Hypothalamus (tissue), 51 donors: ENCODE results near the gene RPS14.

ENCODE experiments used
- DNase-seq, 51 donors: peaks; one replicate each; lab custom pipeline; 2025; lab: John Stamatoyannopoulos, UW

Gene RPS14

DNA sequence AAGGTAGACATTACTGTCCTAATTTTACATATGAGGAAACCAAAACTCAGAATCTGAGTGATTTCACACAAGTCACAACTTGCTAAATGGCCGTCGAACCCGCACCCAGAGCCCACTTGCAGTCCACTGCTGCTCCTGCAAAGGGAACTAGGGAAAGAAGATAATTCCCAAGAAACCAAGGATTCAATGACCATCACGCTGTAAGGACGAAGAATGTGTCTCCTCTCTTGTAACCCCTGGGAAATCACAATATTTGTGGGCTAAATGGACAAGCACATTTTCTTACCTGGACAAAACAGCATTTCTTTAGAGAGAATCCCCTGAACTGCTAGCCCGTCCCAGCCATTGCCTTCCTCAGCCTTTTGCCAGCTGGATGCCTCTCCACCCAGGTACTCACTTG, 2.4 kb downstream of the RPS14 start:
- DNase-seq = no peak

DNA sequence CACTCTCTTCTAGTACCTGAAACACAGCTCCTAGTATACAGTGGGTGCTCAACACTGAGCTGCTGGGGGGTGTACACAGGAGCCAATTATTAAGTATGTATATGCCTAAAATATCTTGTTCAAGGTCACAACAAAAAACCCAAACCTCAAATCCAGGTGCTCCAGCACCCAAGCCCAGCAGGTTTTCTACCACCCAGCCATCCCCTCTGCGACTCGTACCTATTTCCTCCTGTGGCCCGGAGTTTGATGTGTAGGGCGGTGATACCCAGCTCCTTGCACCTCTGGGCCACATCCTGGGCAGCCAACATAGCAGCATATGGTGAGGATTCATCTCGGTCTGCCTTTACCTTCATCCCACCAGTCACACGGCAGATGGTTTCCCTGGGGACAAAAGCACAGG, 3.0 kb downstream of the RPS14 start:
- no peak for DNase-seq

DNA sequence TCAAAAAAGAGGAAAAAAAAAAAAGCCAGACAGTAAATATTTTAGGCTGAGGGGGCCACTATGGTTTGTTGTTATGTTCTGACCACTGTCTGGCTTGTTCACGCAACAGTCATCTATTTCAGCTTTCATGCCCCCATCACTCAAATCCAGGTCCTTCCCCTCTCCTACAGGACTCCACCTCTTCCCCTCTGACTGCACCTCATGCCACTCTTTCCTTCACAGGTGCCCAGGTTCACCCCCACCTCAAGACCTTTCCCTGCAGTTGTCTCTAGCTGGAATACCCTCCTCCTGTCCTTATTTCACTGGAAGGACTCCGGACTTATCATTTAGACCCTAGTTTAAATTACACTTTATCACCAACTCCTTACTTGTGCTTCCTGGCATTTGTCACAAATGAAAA, 3.5 kb downstream of the RPS14 start:
- no peak for DNase-seq

DNA sequence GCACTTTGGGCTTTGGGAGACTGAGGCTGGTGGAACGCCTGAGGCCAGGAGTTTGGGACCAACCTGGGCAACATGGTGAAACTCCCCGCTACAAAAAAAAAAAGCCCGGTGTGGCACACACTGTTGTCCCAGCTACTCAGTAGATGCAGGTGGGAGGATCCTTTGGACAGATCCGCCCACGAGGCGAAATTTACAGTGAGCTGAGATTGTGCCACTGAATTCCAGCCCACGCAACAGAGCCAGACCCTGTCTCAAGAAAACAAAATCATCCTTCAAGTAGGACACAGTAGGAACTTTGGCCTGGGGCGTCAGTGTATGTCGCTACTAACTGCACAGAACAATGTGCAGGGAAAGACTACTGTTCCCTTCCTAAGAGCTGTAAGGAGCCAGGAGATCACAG, 4.8 kb downstream of the RPS14 start:
- no peak for DNase-seq

DNA sequence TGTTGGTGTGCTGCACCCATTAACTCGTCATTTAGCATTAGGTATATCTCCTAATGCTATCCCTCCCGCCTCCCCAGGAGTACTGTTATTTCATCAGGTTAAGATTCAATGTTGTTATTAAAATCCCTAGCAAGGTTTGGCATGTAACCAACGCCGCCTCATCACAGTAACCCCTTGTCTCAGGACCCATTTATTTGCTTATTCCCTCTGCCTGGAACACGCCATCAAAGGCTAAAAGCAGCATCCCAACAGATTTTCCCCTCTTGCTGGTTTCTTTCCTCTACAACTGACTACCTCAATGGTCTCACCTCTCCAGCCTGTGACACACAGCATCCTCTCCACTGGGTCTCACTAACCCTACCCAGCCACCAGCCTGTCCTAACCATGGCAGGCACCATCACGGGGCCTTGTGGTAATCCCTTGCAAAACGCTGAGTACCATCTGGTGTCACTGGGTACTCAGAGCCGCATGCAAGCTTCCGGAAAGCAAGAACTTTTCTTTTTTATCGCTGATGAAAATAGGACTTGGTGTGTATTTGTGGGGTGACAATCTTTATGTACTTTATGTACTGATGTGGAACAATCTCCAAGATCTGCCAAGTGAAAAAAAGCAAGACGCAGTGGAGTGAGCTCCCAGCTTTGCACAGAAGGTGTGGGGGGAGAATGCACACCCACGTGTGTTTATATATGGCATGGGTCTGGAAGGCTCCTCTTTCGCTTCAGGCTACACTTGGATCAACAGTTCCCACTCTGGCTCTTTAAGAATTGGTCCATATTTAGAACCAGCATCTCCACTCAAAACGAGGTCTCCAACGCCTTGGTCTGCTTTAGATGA, 6.1 kb downstream of the RPS14 start:
- DNase-seq = peak in 1 of 51 donors; percentile 52

DNA sequence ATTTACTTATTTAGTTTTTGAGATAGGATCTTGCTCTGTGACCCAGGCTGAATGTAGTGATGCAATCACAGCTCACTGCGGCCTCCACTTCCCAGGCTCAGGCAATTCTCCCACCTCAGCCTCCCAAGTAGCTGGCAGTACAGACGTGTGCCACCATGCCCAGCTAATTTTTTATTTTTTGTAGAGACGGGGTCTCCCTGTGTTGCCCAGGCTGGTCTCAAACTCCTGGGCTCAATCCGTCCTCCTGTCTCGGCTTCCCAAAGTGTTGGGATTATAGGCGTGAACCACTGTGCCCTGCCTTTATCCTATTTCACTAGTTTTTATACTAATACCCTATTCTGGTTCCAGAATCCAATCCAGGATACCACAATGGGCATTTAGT, 6.8 kb downstream of the RPS14 start:
- no peak for DNase-seq

DNA sequence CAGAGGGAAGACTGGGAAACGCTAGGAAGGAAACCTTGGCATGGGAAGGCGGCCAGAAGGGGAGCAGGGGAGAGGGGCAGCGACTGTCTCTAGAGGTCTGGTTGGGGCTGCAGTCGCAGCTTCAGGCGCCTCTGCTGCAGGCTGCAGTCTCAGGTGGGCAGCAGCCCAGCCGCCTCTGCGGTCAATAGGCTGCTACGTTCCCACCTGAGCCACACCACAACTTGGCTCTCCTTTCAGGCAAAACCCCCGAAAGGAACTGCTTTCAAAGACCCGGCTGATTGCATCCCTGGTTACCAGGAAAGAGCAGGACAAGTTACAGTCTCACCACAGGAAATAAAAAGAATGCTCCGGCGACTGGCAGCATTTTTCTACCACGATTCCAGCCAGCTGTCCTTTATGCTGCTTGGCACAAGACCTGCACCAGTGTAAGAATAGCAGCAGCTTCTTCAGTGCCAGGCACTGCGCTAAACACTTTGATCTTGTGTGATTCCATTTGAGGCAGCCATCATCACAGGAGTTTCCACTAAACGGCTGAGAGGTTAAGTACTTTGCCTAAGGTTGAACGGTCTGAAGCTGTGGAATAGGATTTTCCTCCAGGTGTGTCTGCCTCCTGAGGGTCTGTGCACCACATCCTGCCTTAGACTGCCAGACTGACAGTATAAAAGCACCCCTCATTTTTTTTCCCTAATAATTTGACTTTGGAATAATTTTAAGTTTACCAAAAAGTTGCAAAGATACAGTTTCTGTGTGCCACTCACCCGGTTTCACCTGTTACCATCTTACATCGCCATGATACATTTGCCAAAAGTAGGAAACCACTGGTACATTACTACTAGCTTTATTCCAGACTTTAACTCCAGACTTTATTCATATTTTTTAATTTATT, 7.5 kb downstream of the RPS14 start:
- DNase-seq = peak in 3 of 51 donors; percentile 8 to 30 (median 17)

DNA sequence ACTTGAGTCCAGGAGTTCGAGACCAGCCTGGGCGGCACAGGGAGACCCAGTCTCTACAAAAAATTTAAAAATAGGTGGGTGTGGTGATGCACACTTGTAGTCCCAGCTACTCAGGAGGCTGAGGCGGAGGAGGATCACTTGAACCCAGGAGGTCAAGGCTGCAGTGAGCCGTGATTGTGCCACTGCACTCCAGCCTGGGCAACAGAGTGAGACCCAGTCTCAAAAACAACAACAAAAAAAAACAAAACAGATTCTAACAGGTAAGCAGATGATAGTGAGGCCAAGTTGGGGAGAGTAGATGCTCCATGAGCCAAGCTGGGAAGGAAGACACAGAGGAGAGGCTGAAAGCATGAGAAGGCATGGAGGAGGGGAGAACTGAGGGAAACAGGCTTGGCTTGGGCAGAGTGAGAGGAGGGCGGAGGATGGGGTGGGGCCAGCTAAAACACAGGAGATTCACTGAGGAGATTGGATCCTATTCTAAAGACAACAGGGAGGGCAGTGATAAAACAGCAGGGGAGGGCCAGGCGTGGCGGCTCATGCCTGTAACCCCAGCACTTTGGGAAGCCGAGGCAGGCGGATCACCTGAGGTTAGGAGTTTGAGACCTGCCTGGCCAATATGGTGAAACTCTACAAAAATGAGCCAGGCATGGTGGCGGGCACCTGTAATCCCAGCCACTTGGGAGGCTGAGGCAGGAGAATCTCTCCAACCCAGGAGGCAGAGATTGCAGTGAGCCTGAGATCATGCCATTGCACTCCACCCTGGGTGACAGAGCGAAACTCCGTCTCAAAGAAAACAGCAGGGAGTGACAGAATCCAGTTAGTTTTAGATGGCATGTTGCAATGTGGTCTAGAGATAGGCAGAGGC, 8.4 kb downstream of the RPS14 start:
- no peak for DNase-seq

DNA sequence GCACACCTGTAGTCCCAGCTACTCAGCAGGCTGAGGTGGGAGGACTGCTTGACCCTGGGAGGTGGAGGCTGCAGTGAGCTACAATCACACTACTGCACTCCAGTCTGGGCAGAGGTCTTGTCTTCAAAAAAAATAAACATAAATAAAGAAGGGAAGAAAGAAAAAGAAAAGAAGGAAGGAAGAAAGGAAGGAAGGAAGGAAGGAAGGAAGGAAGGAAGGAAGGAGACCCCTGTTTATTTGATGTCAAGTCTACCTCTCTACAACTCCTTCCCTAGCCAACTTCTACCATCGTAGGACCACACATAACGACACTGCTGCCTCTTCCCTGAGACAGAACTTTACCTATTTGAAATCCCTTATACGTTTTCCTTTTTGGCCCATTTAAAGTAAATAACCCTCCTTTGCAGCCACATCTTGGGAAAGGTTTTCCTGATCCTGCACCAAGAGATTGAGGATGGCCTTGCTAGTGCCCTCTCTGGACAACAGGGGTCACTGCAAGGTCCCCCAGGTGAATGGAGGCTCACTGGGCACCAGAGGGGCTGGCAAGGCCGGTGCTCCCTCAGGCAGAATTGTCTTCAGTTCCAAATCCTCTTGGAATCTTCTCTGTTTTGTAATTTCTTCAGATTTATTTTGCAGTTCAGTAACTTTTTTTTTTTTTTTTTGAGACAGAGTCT, 10.5 kb downstream of the RPS14 start:
- DNase-seq = no peak

DNA sequence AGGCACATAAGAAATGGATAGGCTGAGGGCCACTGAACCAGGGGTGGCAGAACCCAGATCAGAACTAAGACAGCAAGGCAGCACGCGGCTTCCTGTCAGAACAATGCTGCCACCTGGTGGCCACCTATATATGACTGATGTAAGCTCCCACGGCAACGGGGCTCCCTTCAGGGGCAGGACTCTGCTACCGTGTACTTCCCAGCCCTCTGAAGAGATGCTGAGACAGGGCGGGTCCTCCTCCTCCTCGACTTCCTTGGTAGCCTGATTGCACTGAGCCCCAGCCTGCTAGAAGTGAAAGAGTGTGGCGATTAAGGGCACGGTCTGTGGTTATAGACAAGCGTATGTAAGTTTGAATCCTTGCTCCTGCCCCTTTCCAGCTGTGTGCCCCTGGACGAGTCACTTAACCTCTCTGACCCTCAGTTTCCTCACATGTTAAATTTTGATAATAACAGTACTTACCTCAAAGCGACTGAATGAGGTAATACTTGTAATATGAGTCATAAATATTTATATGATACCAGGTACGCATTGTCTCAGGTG, 13.3 kb downstream of the RPS14 start:
- DNase-seq = peak in 50 of 51 donors; percentile 9 to 98 (median 73)

DNA sequence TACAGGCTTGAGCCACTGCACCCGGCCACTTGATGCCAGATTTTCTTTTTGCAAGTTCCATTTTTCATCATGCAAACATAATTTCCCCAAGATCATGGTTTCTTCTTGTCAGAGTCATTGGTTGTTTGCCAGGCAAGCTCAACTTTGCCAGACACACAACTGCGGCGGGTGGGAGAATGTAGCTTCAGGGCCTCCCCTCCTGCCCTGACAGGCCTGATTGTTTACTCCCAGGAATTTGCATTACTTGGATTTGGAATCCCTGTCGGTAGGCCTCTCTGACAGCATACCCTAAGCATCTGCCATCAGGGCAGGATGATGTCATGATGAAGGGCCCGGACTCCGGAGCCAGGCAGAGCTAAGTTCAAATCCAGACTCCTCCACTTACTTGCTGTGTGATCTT, 15.1 kb downstream of the RPS14 start:
- no peak for DNase-seq

DNA sequence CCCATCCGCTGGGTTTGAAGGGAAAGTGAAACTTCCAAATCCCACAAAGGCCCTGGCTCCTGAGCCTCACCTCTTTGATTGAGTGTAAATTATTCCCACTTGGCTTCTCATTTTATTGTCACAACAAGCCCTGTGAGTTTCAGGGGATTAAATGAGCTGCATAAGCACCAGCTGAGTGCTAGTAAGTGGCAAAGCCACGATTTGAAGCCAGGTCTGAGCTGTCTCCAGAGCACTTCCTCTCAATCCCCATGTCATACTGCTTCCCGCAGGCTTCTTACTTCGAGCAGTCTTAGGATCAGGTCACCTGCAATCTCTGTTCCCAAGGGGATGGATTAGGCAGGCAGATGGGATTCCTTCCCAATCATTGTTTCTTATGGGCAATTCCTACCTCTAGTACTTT, 18.0 kb downstream of the RPS14 start:
- peak in 1 of 51 donors; percentile 17 for DNase-seq

DNA sequence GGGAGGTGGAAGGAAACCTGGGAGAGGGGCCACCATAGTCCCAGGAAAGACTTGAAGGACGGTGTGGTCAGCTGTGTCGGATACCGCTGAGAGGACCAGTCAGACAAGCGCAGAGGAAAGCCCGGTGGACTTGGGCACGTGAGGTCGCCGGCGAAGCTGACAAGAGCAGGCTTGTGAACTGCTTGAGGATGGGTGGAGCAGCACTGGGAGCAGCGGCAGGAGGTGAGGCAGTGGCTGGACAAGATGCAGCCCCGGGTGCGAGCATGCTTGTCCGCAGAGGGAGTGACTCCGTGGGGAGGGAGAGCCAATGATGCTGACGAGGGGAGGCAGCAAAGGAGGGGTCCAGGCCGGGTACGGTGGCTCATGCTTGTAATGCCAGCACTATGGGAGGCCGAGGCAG, 18.5 kb downstream of the RPS14 start:
- no peak for DNase-seq

DNA sequence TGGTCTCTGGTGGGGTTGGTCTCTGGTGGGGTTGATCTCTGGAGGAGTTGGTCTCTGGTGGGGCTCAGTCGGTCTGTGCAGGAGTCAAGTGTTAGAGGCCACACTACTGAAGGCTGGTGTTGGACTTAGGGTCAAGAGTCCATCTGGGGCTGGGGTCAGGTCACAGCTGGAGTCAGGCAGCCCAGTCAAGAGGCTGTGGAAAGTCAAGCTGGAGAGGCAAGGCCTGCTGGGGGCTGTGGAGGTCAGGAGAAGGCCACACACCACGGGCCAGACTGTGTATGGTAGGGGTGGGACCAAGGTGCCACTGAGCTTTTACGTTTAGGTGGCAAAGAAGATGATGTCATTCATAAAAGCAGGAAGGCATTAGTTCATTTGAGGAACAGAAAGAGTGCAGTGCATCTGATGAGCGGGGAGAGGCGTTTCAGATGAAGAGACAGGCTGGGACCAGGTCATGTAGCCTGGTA, 20.1 kb downstream of the RPS14 start:
- DNase-seq = no peak

DNA sequence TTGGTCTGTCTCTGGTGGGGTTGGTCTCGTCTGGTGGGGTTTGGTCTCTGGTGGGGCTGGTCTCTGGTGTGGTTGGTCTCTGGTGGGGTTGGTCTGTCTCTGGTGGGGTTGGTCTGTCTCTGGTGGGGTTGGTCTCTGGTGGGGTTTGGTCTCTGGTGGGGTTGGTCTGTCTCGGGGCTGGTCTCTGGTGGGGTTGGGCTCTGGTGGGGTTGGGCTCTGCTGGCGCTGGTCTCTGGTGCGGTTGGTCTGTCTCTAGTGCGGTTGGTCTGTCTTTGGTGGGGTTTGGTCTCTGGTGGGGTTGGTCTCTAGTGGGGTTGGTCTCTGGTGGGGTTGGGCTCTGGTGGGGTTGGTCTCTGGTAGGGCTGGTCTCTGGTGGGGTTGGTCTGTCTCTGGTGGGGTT, 20.6 kb downstream of the RPS14 start:
- no peak for DNase-seq

DNA sequence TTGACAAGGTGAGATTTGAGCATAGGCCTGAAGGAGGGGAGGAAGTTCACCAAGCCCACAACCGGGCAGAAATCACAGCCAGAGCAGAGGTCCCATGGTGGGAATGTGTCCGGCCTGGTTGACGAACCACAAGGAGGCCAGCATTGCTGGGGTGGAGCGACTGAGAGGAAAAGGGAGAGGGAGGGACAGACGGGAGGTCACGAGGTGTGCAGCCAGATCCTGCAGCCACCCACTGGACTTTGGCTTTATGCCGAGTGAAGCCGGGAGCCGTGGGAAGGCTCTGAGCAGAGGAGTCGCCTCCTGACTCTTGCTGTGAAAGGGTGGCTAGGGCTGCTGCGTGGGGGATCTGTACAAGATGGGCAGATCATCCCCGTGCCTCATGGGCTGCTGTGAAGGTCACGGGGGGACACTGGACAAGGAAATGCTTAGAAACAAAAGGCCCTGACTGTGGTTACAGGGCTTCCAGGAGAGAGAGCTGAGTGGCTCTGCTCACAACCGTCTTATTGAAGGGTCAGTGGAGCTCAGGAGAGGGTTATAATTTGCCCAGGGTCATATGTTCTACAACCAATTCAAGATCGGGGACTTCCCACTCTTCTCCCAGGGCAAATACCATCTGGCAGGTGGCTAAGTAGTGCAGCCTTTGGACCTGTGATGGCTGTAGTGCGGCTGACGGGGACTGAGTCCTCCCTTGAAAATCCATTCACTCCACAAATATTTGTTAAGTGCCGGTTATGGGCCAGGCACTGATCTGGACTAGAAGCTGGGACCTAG, 21.2 kb downstream of the RPS14 start:
- peak in 32 of 51 donors; percentile 14 to 72 (median 40) for DNase-seq

DNA sequence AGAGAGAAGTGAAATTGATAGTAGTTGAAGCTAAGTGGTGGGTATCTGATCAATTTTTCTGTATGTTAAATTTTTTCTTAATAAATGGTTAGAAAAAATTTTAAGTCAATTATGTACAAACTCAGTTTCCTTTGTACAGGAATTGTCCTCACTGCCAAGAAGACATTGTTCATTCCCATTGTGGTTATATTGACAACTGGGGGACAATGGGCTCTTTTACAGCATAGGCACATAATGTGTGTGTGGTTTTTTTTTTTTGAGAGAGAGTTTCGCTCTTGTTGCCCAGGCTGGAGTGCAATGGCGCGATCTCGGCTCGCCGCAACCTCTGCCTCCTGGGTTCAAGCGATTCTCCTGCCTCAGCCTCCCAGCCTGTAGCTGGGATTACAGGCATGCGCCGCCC, 23.4 kb downstream of the RPS14 start:
- DNase-seq = peak in 5 of 51 donors; percentile 4 to 76 (median 32)

DNA sequence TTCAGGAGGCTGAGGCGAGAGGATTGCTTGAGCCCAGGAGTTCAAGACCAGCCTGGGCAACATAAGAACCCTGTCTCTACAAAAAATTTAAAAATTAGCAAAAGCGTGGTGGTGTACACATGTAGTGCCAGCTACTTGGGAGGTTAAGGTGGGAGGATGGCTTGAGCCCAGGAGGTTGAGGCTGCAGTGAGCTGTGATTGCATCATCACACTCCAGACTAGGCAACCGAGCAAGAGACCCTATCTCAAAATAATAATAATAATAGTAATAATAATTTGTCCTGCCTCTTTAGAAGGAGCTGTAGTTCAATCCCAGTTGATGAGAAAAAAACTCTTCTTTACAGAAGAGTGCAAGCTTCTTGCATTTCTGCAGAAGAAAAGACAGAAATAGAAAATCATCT, 26.8 kb downstream of the RPS14 start:
- no peak for DNase-seq

DNA sequence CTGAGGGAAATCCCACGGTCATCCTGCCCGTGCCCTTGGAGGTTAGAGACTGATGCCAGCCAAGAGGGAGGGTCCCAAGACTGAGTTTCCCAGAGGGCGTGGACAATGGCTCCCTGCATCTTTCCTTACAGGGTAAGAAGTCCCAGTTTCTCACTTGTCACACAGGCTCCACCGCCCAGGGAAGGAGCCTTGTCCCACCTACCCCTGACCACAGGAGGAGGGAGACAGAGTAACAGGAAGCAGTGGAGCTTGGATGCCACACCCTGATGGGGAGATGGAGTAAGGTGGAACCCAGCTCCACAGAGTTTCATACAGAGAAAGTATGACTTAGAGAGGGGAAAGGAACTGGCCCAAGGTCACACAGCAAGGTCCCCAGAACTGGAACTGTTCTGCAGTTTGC, 27.5 kb downstream of the RPS14 start:
- DNase-seq = no peak
